Ectodermal cell (in vitro differentiated cells): ENCODE measurements around the gene AKR7A2.

ENCODE experiments used
- H3K27ac ChIP-seq: 2 replicates; pipeline ENCODE4 v1.7.0; 2013; ENCODE audit warnings: mild to moderate bottlenecking, low read depth, low read length; ENCODE audit not compliant: insufficient read depth, poor library complexity, severe bottlenecking
- H3K27me3 ChIP-seq: 2 replicates; pipeline ENCODE4 v1.7.0; 2013; ENCODE audit warnings: mild to moderate bottlenecking, low read length; ENCODE audit not compliant: insufficient read depth, control insufficient read depth, poor library complexity, severe bottlenecking
- H3K36me3 ChIP-seq: one replicate; pipeline ENCODE4 v1.7.0; 2013; ENCODE audit warnings: low read length; ENCODE audit not compliant: control insufficient read depth, insufficient read depth
- H3K4me1 ChIP-seq: one replicate; pipeline ENCODE4 v1.7.0; 2013; ENCODE audit warnings: low read length; ENCODE audit not compliant: control insufficient read depth, insufficient read depth
- H3K4me3 ChIP-seq: 2 replicates; pipeline ENCODE4 v1.7.0; 2013; ENCODE audit warnings: low read depth, low read length, control low read depth; ENCODE audit not compliant: insufficient read depth
- H3K9me3 ChIP-seq: 2 replicates; pipeline ENCODE4 v1.7.0; 2013; ENCODE audit warnings: mild to moderate bottlenecking, low read length, moderate library complexity; ENCODE audit not compliant: control insufficient read depth
- WGBS, 2 experiments: methylation state at CpG; one replicate each; pipeline ENCODE4 v1.1.7; 2013; ENCODE audit warnings: missing lambda C conversion rate in 2 of 2; 5-methylcytosine and 5-hydroxymethylcytosine counted together

The AKR7A2 gene

DNA sequence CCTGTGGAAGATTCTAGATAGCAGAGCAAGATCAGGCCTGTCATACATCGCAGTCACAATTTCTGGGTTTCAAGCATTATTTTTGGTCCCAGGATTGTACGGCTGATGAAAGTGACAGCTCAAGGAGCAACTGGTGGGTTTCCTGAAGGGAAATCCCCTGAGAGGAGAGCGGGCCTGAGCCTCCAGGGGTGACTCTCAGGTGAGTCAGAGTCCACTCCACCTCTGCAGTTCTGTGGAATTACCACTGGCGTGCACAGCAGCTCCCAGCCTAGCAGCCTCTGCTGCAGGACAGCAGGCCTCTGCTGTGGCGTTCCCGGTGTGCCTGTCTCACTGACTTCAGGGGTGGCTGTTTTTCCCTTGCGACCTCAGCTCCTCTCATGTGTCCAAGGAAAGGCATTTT lies 24.6 kb upstream of the AKR7A2 start:
- Histone ChIP-seq H3K27me3 (no peaks in the 10 kb centered on the region), H3K27ac (no peak overlapping the region), H3K4me3 (no peak overlapping the region), H3K4me1 (no peaks in the 10 kb centered on the region), H3K36me3 (no peaks in the 10 kb centered on the region), H3K9me3 (no peaks in the 10 kb centered on the region)
- 93 to 95% methylated on average over 7 of the region's 7 CpGs for WGBS, 2 experiments

DNA sequence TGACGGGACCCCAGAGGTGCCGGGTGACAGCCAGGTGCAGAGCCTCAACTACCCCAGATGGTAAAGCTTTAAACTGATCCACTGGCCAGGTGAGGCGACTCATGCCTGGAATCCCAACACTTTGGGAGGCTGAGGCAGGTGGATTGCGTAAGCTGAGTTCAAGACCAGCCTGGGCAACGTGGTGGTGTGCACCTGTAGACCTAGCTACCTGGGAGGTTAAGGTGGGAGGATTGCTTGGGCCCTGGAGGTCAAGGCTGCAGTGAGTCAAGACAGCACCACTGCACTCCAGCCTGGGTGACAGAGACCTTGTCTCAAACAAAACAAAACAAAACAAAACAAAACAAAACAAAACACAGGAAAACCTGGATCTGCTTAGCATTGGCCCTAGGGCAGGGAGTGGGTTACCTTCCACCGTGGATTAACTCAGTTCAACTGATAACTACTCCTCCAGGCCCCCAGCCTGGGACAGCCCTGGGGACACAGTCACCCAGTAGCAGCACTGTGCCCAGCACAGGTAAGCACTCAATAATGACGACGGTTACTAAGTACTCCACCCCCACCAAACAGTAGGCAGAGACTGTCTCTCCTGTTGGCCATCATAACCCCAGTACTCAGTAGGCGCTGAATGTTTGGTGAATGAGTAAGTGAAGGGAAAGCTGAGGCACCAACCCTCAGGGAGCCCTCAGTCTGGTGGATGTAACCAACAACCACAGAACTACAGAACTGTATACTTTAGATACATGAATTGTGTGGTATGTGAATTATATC lies 21.8 kb upstream of the AKR7A2 start:
- no peaks in the 10 kb centered on the region for H3K27me3 ChIP-seq
- no peaks in the 10 kb centered on the region for H3K36me3 ChIP-seq
- H3K9me3 ChIP-seq: no peaks in the 10 kb centered on the region
- H3K4me3 ChIP-seq: no peak overlapping the region
- WGBS, 2 experiments: 80 to 85% methylated on average over 8 to 9 of the region's 9 CpGs
- no peak overlapping the region for H3K27ac ChIP-seq
- H3K4me1 ChIP-seq: no peaks in the 10 kb centered on the region

DNA sequence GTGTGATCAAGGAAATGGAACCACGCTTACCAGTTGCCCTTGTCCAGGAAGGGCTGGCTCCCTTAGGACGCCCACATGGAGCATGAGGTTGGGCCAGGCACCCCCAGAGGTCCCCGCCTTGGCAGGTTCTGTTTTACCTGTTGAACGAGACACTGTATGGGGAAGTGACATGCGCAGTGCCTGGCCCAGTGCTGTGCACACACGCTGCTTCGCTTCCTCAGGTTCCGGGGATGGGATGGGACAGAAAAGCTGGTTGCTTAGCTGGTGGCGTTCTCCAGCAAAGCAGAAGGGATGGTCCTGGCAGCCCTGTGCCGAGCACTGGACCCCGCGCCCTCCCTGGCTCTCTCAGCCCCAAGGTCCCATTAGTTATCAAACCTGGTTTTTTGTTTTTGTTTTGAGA lies 20.9 kb upstream of the AKR7A2 start:
- H3K9me3 ChIP-seq: no peaks in the 10 kb centered on the region
- 88 to 90% methylated on average over 12 of the region's 12 CpGs for WGBS, 2 experiments
- H3K36me3 ChIP-seq: no peaks in the 10 kb centered on the region
- H3K4me1 ChIP-seq: no peaks in the 10 kb centered on the region
- no peak overlapping the region for H3K4me3 ChIP-seq
- H3K27ac ChIP-seq: no peak overlapping the region
- no peaks in the 10 kb centered on the region for H3K27me3 ChIP-seq

DNA sequence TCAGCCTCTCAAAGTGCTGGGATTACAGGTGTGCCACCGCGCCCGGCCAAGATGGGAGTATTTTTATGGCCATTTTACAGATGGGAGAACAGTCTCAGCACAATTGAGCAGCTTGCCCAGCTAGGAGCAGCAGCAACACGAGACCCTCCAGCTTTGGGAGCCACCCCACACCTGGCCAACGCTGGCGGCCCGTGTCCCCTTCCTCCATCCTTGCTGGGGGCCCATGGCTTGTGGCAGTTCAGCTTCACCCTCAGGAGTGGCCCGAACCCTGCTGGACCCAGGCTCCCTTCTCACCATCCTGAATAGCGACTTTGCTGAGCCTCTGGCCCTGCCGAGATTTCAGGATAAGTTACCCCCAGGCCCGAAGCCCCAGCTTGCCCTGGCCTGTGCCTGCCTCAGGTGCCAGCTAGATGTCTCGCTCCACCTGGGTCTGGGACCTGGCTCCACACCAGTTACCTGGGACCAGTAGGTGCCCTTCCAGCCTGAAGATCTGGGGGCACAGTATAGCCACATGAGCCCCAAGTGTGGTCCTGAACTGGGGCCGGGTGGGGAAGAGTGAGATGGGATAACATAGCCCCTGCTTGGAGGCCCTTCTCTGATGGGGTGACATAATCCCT lies 19.4 kb upstream of the AKR7A2 start:
- peaks cover 3% of the 10 kb centered on the region for H3K36me3 ChIP-seq

DNA sequence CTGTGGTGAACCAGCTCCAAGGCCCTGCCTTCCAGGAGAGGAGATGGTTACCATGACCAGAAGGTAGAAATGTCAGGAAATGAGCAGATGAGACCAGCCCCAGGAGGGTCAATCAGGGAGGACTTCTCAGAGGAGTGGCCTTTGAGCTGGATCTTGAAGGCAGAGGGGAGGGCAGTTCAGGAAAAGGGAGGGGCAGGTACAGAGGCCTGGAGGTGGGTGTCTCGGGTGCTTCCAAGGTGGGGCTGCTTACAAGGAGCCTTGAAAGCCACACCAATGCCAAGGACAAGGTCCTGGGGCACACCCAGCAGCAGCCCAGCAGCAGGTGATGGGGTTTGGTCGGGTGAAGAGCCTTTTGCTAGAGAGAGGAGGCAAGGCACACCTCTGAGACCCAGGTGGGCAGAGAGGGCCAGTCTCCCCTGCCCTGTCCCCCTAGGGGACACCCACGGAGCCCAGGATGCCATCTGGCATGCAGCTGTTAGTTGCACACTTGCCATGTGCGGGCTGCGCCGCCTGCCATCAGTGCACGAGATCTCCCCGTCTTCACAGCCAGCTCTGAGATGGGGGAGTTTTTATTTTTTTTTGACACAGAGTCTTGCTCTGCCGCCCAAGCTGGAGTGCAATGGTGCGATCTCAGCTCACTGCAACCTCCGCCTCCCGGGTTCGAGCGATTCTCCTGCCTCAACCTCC lies 18.6 kb upstream of the AKR7A2 start:
- no peak overlapping the region for H3K27ac ChIP-seq
- H3K27me3 ChIP-seq: no peaks in the 10 kb centered on the region
- no peaks in the 10 kb centered on the region for H3K9me3 ChIP-seq
- no peaks in the 10 kb centered on the region for H3K4me1 ChIP-seq
- H3K4me3 ChIP-seq: no peak overlapping the region
- WGBS, 2 experiments: 93 to 94% methylated on average over 14 of the region's 14 CpGs
- H3K36me3 ChIP-seq: peaks cover 7% of the 10 kb centered on the region

More for the DNA sequence above, 19.4 kb upstream of the AKR7A2 start:
- no peaks in the 10 kb centered on the region for H3K4me1 ChIP-seq
- no peak overlapping the region for H3K4me3 ChIP-seq
- WGBS, 2 experiments: 87 to 92% methylated on average over 13 of the region's 13 CpGs
- H3K27me3 ChIP-seq: no peaks in the 10 kb centered on the region
- H3K9me3 ChIP-seq: no peaks in the 10 kb centered on the region
- H3K27ac ChIP-seq: no peak overlapping the region

DNA sequence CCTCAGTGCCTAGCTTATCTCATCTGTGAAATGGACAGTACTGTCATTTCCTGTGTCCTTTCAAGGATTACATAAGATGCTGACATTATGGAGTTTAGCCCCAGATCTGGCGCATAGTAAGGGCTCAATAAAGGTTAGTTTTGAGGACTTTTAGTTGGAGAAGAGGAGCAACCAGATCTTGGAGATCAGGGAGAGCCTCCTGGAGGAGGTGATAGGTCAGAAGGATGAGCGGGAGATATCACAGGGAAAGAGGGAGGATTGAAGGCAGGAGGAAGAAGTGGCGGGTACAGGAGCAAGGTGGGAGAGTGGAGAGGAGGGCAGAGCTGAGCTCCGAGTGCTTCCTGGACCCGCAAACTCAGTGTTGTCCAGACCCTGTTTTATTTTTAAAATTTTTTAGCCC lies 17.7 kb upstream of the AKR7A2 start:
- no peaks in the 10 kb centered on the region for H3K4me1 ChIP-seq
- peaks cover 7% of the 10 kb centered on the region for H3K36me3 ChIP-seq
- H3K9me3 ChIP-seq: no peaks in the 10 kb centered on the region
- no peaks in the 10 kb centered on the region for H3K27me3 ChIP-seq
- H3K27ac ChIP-seq: no peak overlapping the region
- WGBS, 2 experiments: 94 to 95% methylated on average over 5 of the region's 5 CpGs
- no peak overlapping the region for H3K4me3 ChIP-seq

DNA sequence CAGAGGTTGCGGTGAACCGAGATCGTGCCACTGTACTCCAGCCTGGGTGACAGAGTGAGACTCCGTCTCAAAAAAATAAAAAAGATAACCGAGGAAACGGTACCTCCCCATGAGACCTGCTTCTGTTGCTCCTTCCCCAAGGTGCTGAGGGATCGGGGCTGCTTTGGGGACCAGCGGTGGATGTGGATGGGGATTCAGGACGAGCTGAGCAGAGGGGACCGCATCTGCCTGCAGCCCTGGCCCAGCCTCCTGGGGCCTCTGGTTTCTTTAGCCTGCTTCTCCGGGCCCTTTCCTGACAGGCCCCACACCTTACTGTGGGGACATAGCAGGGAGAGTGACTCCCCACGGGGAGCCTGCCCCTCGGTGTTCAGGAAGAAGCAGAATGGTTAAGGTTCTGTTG lies 17.2 kb upstream of the AKR7A2 start:
- Histone ChIP-seq H3K4me1 (no peaks in the 10 kb centered on the region), H3K36me3 (peaks cover 7% of the 10 kb centered on the region), H3K27me3 (no peaks in the 10 kb centered on the region), H3K27ac (no peak overlapping the region), H3K9me3 (no peaks in the 10 kb centered on the region), H3K4me3 (no peak overlapping the region)
- 94 to 95% methylated on average over 13 of the region's 13 CpGs for WGBS, 2 experiments

DNA sequence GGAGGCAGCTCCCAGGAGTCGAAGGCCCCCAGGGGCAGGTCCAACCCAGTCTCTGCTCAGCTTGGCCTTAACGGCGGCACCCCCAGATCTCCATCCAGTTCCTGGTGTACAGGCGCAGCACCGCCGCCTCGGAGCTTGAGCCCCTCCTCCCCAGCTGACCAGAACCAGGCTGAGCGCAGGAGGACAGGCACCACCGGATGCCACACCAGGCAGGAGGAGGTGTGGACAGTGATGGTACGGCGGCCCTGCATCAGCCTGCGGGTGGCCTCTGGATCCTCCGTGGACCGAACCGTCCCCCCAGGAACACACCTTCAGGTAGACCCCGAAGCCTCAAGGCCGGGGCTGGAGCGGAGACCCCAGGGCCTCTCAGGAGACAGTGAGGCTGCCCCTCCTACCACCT lies 16.5 kb upstream of the AKR7A2 start:
- Histone ChIP-seq H3K27ac (no peak overlapping the region), H3K36me3 (peaks cover 7% of the 10 kb centered on the region), H3K4me3 (no peak overlapping the region), H3K9me3 (no peaks in the 10 kb centered on the region), H3K4me1 (no peaks in the 10 kb centered on the region), H3K27me3 (no peaks in the 10 kb centered on the region)
- 95% methylated on average over 18 of the region's 18 CpGs for WGBS, 2 experiments

DNA sequence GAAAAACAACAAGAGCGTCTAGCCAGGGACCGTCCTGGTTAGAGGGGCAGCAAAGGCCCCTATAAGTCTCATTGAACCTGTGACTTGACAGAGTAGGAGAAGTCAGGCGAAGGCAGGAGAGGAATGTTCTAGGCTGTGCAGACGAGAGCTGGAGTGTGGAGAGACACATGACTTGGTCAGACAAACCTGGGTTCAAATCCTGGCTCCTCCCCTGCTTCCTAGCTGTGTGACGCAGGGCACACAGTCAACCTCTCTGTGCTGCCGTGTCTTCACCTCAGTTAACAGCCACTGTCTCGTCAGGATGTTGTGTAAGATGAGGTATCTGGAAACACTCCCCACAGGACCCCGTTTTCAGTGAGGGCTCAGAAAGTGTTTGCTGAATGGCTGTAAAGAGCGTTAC lies 15.8 kb upstream of the AKR7A2 start:
- WGBS, 2 experiments: 94 to 96% methylated on average over 9 of the region's 9 CpGs
- no peaks in the 10 kb centered on the region for H3K27me3 ChIP-seq
- no peak overlapping the region for H3K27ac ChIP-seq
- no peaks in the 10 kb centered on the region for H3K4me1 ChIP-seq
- H3K4me3 ChIP-seq: no peak overlapping the region
- no peaks in the 10 kb centered on the region for H3K9me3 ChIP-seq
- peaks cover 7% of the 10 kb centered on the region for H3K36me3 ChIP-seq

DNA sequence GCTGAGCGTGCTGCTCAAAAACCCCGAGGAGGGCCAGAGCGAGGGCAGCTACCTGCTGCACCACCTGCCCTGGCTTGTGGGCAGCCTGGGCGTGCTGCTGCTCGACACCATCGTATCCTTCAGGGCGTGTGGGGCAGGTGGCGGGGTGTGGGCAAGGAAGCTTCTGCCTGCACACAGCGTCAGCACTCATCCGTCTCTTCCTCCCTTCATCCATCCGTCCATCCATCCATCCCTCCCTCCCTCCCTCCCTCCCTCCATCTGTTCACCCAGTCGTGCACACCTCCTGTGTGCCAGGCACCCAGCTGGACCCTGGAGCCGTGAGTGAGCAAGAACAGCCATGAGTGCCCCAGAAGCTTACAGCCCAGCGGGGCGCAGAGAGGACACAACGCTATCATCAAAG lies 15.4 kb upstream of the AKR7A2 start:
- Histone ChIP-seq H3K27me3 (no peaks in the 10 kb centered on the region), H3K4me3 (no peak overlapping the region), H3K27ac (no peak overlapping the region), H3K9me3 (no peaks in the 10 kb centered on the region), H3K4me1 (no peaks in the 10 kb centered on the region), H3K36me3 (peaks cover 7% of the 10 kb centered on the region)
- WGBS, 2 experiments: 94 to 95% methylated on average over 16 of the region's 16 CpGs
